Prostate gland (tissue), 2 donors: ENCODE data around the gene GUCA2A.

Source experiments
- POLR2A ChIP-seq: fragments of 450-650 bp; IDR thresholded peaks from one replicate; pipeline ENCODE4 v1.6.1; 2016; ENCODE audit warnings: antibody characterized with exemption, mild to moderate bottlenecking
- POLR2AphosphoS5 ChIP-seq: sonication (generic); formaldehyde crosslinking; IDR thresholded peaks from one replicate; pipeline ENCODE4 v1.6.1; 2017; ENCODE audit warnings: antibody characterized with exemption
- TF ChIP-seq, protein P1 (sequence below), 4 experiments: fragments of 200-600 bp in 2 of 4; fragments of 450-650 bp in 2 of 4; sonication (generic) in 2 of 4; IDR thresholded peaks; 1 replicate in 3 of 4; 2 replicates in 1 of 4; pipeline ENCODE4 v1.5.1; 2016 to 2019; ENCODE audit warnings: antibody characterized with exemption in 4 of 4, mild to moderate bottlenecking in 2 of 4, moderate library complexity in 2 of 4

DNA sequence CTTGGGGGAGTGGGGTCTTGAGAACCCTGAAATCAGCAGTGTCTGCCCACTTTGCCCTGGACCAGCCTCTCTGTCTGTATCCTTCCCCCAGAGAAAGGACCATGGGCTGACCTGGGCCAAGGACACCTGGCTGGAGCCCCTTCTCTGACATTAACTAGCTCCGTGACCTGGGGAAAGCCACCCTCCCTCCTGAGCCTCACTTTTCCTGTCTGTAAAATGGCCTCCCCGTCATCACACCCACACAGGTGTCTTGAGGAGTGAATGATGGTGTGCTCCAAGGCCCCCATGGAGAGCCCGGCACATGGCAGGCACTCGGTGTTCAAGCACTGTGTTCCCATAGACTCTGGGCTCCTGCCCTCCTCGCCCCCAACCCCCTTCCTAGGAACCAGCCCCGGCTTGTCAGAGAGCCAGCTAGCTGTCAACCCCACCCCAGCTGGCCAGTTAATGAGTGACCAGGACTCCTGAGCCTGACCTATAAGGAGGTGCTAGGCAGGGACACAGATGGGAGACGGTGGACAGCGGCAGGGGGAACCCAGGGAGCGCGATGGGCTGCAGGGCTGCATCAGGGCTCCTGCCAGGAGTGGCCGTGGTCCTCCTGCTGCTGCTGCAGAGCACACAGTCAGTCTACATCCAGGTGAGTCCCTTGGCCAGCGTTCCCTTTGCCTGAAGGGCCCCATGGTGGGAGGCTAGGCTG, 11.5 kb downstream of the GUCA2A start, which contains the start of gene GUCA2B:
- no peak for TF ChIP-seq POLR2A
- TF ChIP-seq, protein P1, sequence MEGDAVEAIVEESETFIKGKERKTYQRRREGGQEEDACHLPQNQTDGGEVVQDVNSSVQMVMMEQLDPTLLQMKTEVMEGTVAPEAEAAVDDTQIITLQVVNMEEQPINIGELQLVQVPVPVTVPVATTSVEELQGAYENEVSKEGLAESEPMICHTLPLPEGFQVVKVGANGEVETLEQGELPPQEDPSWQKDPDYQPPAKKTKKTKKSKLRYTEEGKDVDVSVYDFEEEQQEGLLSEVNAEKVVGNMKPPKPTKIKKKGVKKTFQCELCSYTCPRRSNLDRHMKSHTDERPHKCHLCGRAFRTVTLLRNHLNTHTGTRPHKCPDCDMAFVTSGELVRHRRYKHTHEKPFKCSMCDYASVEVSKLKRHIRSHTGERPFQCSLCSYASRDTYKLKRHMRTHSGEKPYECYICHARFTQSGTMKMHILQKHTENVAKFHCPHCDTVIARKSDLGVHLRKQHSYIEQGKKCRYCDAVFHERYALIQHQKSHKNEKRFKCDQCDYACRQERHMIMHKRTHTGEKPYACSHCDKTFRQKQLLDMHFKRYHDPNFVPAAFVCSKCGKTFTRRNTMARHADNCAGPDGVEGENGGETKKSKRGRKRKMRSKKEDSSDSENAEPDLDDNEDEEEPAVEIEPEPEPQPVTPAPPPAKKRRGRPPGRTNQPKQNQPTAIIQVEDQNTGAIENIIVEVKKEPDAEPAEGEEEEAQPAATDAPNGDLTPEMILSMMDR (IDR thresholded peaks at IDR 0.05) = no peak
- no peak for TF ChIP-seq POLR2AphosphoS5
